PC-3 (cell line): ENCODE data around the gene POLR1E.

Source experiments
- EZH2 ChIP-seq: fragments of 300-600 bp; sonication (generic); IDR thresholded peaks from one replicate; pipeline ENCODE4 v1.6.1; 2017; ENCODE audit warnings: antibody characterized with exemption, mild to moderate bottlenecking, low read length; ENCODE audit not compliant: unreplicated experiment
- EZH2phosphoT487 ChIP-seq: fragments of 300-600 bp; sonication (generic); IDR thresholded peaks from 2 replicates; pipeline ENCODE4 v1.6.1; 2018; ENCODE audit warnings: mild to moderate bottlenecking, antibody characterized with exemption, low read length, borderline replicate concordance
- TF ChIP-seq, protein P1 (sequence below): fragments of 300-600 bp; sonication (generic); conservative IDR thresholded peaks from 2 replicates; pipeline ENCODE4 v1.5.1; 2017; ENCODE audit warnings: antibody characterized with exemption, low read depth, mild to moderate bottlenecking, low read length

- TF ChIP-seq, protein P1, sequence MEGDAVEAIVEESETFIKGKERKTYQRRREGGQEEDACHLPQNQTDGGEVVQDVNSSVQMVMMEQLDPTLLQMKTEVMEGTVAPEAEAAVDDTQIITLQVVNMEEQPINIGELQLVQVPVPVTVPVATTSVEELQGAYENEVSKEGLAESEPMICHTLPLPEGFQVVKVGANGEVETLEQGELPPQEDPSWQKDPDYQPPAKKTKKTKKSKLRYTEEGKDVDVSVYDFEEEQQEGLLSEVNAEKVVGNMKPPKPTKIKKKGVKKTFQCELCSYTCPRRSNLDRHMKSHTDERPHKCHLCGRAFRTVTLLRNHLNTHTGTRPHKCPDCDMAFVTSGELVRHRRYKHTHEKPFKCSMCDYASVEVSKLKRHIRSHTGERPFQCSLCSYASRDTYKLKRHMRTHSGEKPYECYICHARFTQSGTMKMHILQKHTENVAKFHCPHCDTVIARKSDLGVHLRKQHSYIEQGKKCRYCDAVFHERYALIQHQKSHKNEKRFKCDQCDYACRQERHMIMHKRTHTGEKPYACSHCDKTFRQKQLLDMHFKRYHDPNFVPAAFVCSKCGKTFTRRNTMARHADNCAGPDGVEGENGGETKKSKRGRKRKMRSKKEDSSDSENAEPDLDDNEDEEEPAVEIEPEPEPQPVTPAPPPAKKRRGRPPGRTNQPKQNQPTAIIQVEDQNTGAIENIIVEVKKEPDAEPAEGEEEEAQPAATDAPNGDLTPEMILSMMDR = no peak
- TF ChIP-seq EZH2 (no peak), EZH2phosphoT487 (no peak)
Observed at GRCh38 chr9:37504605-37505004, 18.9 kb downstream of the POLR1E start.
